Measurements from ENCODE around the gene STARD10. TPM values are rescaled to one million over a fixed set of nuclear protein-coding genes. Genes with fewer than 3 reads are reported as not detected.

Gene STARD10
- total and polyA plus RNA-seq, 9 of the 15 experiments (the other 6 are each of a cell fraction or from before 2014, with no cell fraction given): 0.15 to 52.9 (median 32.3) TPM

- TF ChIP-seq ADNP (tag; IDR thresholded peaks at IDR 0.05) (no peak), COPS2 (conservative IDR thresholded peaks at IDR 0.05) (no peak), LARP7 (IDR thresholded peaks at IDR 0.05) (no peak), TAF1 (IDR thresholded peaks at IDR 0.05; ENCODE audit: control insufficient read depth, extremely low read depth, insufficient read depth, low read length, severe bottlenecking) (no peak), ZNF77 (CRISPR knock-in tag; IDR thresholded peaks at IDR 0.05) (no peak), ZNF655 (CRISPR knock-in tag; IDR thresholded peaks at IDR 0.05) (no peak), TEAD4 (IDR thresholded peaks at IDR 0.05; ENCODE audit: low read length) (no peak), TEAD4 (CRISPR knock-in tag; IDR thresholded peaks at IDR 0.05; ENCODE audit: borderline replicate concordance) (no peak), USF1 (CRISPR knock-in tag; IDR thresholded peaks at IDR 0.05) (no peak), OTX1 (CRISPR knock-in tag; IDR thresholded peaks at IDR 0.05) (no peak), TOE1 (IDR thresholded peaks at IDR 0.05; ENCODE audit: borderline replicate concordance) (peak; percentile 91), TOE1 (CRISPR knock-in tag; IDR thresholded peaks at IDR 0.05; ENCODE audit: borderline replicate concordance, low read depth) (no peak; the same call in 1 of the 2 replicates), CBX3 (IDR thresholded peaks at IDR 0.05; ENCODE audit: borderline replicate concordance in 1 of 2, low read length in 2 of 2) (0 out of 3 replicates have a peak, but pooled peaks of 1 of the 2 experiments have one; percentile 16), POLR2AphosphoS5 (IDR thresholded peaks at IDR 0.05; ENCODE audit: control insufficient read depth, insufficient read depth, low read depth, low read length) (no peak), ZFX (CRISPR knock-in tag; IDR thresholded peaks at IDR 0.05) (peak; percentile 74)
- TF ChIP-seq, protein P1, sequence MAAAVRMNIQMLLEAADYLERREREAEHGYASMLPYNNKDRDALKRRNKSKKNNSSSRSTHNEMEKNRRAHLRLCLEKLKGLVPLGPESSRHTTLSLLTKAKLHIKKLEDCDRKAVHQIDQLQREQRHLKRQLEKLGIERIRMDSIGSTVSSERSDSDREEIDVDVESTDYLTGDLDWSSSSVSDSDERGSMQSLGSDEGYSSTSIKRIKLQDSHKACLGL (CRISPR knock-in tag; IDR thresholded peaks at IDR 0.05; ENCODE audit: borderline replicate concordance, poor library complexity, severe bottlenecking): no peak
- TF ChIP-seq, protein P2, sequence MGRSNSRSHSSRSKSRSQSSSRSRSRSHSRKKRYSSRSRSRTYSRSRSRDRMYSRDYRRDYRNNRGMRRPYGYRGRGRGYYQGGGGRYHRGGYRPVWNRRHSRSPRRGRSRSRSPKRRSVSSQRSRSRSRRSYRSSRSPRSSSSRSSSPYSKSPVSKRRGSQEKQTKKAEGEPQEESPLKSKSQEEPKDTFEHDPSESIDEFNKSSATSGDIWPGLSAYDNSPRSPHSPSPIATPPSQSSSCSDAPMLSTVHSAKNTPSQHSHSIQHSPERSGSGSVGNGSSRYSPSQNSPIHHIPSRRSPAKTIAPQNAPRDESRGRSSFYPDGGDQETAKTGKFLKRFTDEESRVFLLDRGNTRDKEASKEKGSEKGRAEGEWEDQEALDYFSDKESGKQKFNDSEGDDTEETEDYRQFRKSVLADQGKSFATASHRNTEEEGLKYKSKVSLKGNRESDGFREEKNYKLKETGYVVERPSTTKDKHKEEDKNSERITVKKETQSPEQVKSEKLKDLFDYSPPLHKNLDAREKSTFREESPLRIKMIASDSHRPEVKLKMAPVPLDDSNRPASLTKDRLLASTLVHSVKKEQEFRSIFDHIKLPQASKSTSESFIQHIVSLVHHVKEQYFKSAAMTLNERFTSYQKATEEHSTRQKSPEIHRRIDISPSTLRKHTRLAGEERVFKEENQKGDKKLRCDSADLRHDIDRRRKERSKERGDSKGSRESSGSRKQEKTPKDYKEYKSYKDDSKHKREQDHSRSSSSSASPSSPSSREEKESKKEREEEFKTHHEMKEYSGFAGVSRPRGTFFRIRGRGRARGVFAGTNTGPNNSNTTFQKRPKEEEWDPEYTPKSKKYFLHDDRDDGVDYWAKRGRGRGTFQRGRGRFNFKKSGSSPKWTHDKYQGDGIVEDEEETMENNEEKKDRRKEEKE (IDR thresholded peaks at IDR 0.05; ENCODE audit: borderline replicate concordance in 1 of 2, control insufficient read depth in 1 of 2, low read depth in 2 of 2, low read length in 1 of 2): peak in 1 of 2 experiments; percentile 93; a peak in 2 of 4 replicates
- TF ChIP-seq, protein P3, sequence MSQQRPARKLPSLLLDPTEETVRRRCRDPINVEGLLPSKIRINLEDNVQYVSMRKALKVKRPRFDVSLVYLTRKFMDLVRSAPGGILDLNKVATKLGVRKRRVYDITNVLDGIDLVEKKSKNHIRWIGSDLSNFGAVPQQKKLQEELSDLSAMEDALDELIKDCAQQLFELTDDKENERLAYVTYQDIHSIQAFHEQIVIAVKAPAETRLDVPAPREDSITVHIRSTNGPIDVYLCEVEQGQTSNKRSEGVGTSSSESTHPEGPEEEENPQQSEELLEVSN (IDR thresholded peaks at IDR 0.05; ENCODE audit: borderline replicate concordance in 1 of 2, extremely low read depth in 1 of 2, insufficient read depth in 1 of 2, insufficient read length in 1 of 2, low read depth in 1 of 2, low read length in 1 of 2, poor library complexity in 1 of 2, severe bottlenecking in 1 of 2): peak; percentile 52 to 77
Observed at GRCh38 chr11:72813740-72814285, 20.0 kb upstream of the STARD10 start (continued).

Measured in K562 (cell line).